H9 (cell line): ENCODE data around the gene CFAP97. TPM values are rescaled to one million over a fixed set of nuclear protein-coding genes. Genes with fewer than 3 reads are reported as not detected.

Source experiments
- DNase-seq: peaks from one replicate; pipeline ENCODE4 v3.0.0-alpha.2; 2017
- H2AFZ ChIP-seq: one replicate; pipeline ENCODE4 v1.6.1; 2013; ENCODE audit warnings: mild to moderate bottlenecking, low read length, control low read depth, moderate library complexity
- H2AK5ac ChIP-seq: 2 replicates; pipeline ENCODE4 v1.6.1; 2013; ENCODE audit warnings: low read length, control low read depth, mixed read lengths; ENCODE audit not compliant: insufficient read length
- H2BK120ac ChIP-seq: one replicate; pipeline ENCODE4 v1.6.1; 2013; ENCODE audit warnings: low read depth, mild to moderate bottlenecking, low read length, control low read depth, inconsistent platforms; ENCODE audit not compliant: poor library complexity, severe bottlenecking
- H2BK12ac ChIP-seq: 2 replicates; pipeline ENCODE4 v1.6.1; 2013; ENCODE audit warnings: low read length, control low read depth, mixed read lengths, low read depth; ENCODE audit not compliant: insufficient read length
- H2BK15ac ChIP-seq: 2 replicates; pipeline ENCODE4 v1.6.1; 2013; ENCODE audit warnings: low read depth, low read length, control low read depth
- H2BK20ac ChIP-seq: one replicate; pipeline ENCODE4 v1.6.1; 2013; ENCODE audit warnings: low read depth, mild to moderate bottlenecking, low read length, control low read depth, inconsistent platforms; ENCODE audit not compliant: poor library complexity, severe bottlenecking
- H2BK5ac ChIP-seq: 2 replicates; pipeline ENCODE4 v1.6.1; 2013; ENCODE audit warnings: low read length, control low read depth, mixed read lengths; ENCODE audit not compliant: insufficient read length
- H3K14ac ChIP-seq: 2 replicates; pipeline ENCODE4 v1.6.1; 2013; ENCODE audit warnings: low read length, control low read depth; ENCODE audit not compliant: insufficient read depth
- H3K18ac ChIP-seq: 2 replicates; pipeline ENCODE4 v1.6.1; 2013; ENCODE audit warnings: low read depth, mild to moderate bottlenecking, mixed read lengths, low read length, control low read depth; ENCODE audit not compliant: insufficient read length
- H3K23ac ChIP-seq: 2 replicates; pipeline ENCODE4 v1.6.1; 2013; ENCODE audit warnings: low read length, control low read depth, mixed read lengths, low read depth; ENCODE audit not compliant: insufficient read length
- H3K23me2 ChIP-seq: 2 replicates; pipeline ENCODE4 v1.6.1; 2013; ENCODE audit warnings: low read depth, mild to moderate bottlenecking, mixed read lengths, low read length, control low read depth; ENCODE audit not compliant: insufficient read length, poor library complexity, severe bottlenecking
- H3K27ac ChIP-seq: 2 replicates; pipeline ENCODE4 v1.5.1; 2013; ENCODE audit warnings: low read length, control low read depth, mixed read lengths, low read depth; ENCODE audit not compliant: insufficient read length
- H3K27me3 ChIP-seq: 2 replicates; pipeline ENCODE4 v1.6.1; 2013; ENCODE audit warnings: low read length, control low read depth, inconsistent platforms; ENCODE audit not compliant: insufficient read depth
- H3K4ac ChIP-seq: 2 replicates; pipeline ENCODE4 v1.6.1; 2013; ENCODE audit warnings: low read depth, mild to moderate bottlenecking, control low read depth, inconsistent platforms, low read length, moderate library complexity
- H3K4me1 ChIP-seq: 2 replicates; pipeline ENCODE4 v1.6.1; 2013; ENCODE audit warnings: low read length, control low read depth, inconsistent platforms; ENCODE audit not compliant: insufficient read depth
- H3K4me2 ChIP-seq: 2 replicates; pipeline ENCODE4 v1.6.1; 2013; ENCODE audit warnings: low read length, control low read depth, mixed read lengths; ENCODE audit not compliant: insufficient read length, insufficient read depth
- H3K56ac ChIP-seq: 2 replicates; pipeline ENCODE4 v1.6.1; 2013; ENCODE audit warnings: low read depth, mild to moderate bottlenecking, mixed read lengths, low read length, control low read depth; ENCODE audit not compliant: insufficient read length
- H3K79me1 ChIP-seq: 2 replicates; pipeline ENCODE4 v1.6.1; 2013; ENCODE audit warnings: low read depth, mild to moderate bottlenecking, moderate library complexity, low read length, control low read depth, inconsistent platforms; ENCODE audit not compliant: insufficient read depth, poor library complexity, severe bottlenecking
- H3K79me2 ChIP-seq: 2 replicates; pipeline ENCODE4 v1.6.1; 2013; ENCODE audit warnings: low read length, control low read depth, inconsistent platforms; ENCODE audit not compliant: insufficient read depth
- H3K9ac ChIP-seq: 2 replicates; pipeline ENCODE4 v1.6.1; 2013; ENCODE audit warnings: low read length, control low read depth, mixed read lengths; ENCODE audit not compliant: insufficient read length; ENCODE audit errors: extremely low read depth
- H3K9me3 ChIP-seq: one replicate; pipeline ENCODE4 v1.6.1; 2013; ENCODE audit warnings: low read depth, low read length, inconsistent platforms; ENCODE audit not compliant: control insufficient read depth
- H3T11ph ChIP-seq: one replicate; pipeline ENCODE4 v1.6.1; 2013; ENCODE audit warnings: mild to moderate bottlenecking, low read length, control low read depth, inconsistent platforms
- H4K20me1 ChIP-seq: one replicate; pipeline ENCODE4 v1.6.1; 2013; ENCODE audit not compliant: control insufficient read depth, insufficient read length, insufficient read depth
- H4K5ac ChIP-seq: 2 replicates; pipeline ENCODE4 v1.6.1; 2013; ENCODE audit warnings: low read depth, mild to moderate bottlenecking, mixed read lengths, low read length, control low read depth; ENCODE audit not compliant: insufficient read length
- H4K8ac ChIP-seq: replicated peaks from 2 replicates; pipeline ENCODE4 v1.6.1; 2013; ENCODE audit warnings: low read length, control low read depth, mixed read lengths, low read depth; ENCODE audit not compliant: insufficient read length
- H4K91ac ChIP-seq: 2 replicates; pipeline ENCODE4 v1.6.1; 2013; ENCODE audit warnings: low read depth, mild to moderate bottlenecking, moderate library complexity, mixed read lengths, low read length, control low read depth; ENCODE audit not compliant: insufficient read length
- H3K27ac Mint-ChIP-seq, 3 experiments: 2 replicates in 2 of 3; 3 replicates in 1 of 3; pipeline ENCODE4 v1.8.0; 2020 to 2021; ENCODE audit warnings: mixed read lengths in 3 of 3, mild to moderate bottlenecking in 1 of 3, moderate library complexity in 1 of 3
- H3K27me3 Mint-ChIP-seq: 2 replicates; pipeline ENCODE4 v1.8.0; 2021; ENCODE audit warnings: low read depth, mild to moderate bottlenecking, moderate library complexity, mixed read lengths
- H3K36me3 Mint-ChIP-seq, 3 experiments: 2 replicates in 2 of 3; 3 replicates in 1 of 3; pipeline ENCODE4 v1.8.0; 2020 to 2021; ENCODE audit warnings: low read depth in 3 of 3, mixed read lengths in 3 of 3; ENCODE audit not compliant: insufficient read depth in 1 of 3
- H3K4me1 Mint-ChIP-seq, 2 experiments: 2 replicates each; pipeline ENCODE4 v1.8.0; 2020; ENCODE audit warnings: mixed read lengths in 2 of 2
- H3K4me3 Mint-ChIP-seq, 2 experiments: 2 replicates in 1 of 2; 3 replicates in 1 of 2; pipeline ENCODE4 v1.8.0; 2020 to 2021; ENCODE audit warnings: mild to moderate bottlenecking in 2 of 2, mixed read lengths in 2 of 2, moderate library complexity in 1 of 2
- H3K9me3 Mint-ChIP-seq, 2 experiments: 2 replicates in 1 of 2; 3 replicates in 1 of 2; pipeline ENCODE4 v1.8.0; 2020; ENCODE audit warnings: mild to moderate bottlenecking in 2 of 2, mixed read lengths in 2 of 2, moderate library complexity in 1 of 2
- WGBS: extraction: QIAGEN DNeasy Blood & Tissue Kit; methylation state at CpG from one replicate; pipeline ENCODE4 v1.1.7; 2013; ENCODE audit warnings: missing lambda C conversion rate, low lambda C conversion rate, mixed read lengths; ENCODE audit not compliant: insufficient read length; ENCODE audit errors: extremely low coverage; 5-methylcytosine and 5-hydroxymethylcytosine counted together
- total RNA-seq: library from RNA; stranded (reverse); gene quantifications from 2 replicates; pipeline ENCODE4 v1.2.1, GENCODE V29; 2021
- TF ChIP-seq, protein P1 (sequence below): fragments of 200-600 bp; sonication (generic); conservative IDR thresholded peaks from 3 replicates; pipeline ENCODE4 v1.8.0; 2021; ENCODE audit warnings: antibody characterized with exemption, mild to moderate bottlenecking

Gene CFAP97
- total RNA-seq, 1 experiment from 2014 or later = 39.3 TPM

DNA sequence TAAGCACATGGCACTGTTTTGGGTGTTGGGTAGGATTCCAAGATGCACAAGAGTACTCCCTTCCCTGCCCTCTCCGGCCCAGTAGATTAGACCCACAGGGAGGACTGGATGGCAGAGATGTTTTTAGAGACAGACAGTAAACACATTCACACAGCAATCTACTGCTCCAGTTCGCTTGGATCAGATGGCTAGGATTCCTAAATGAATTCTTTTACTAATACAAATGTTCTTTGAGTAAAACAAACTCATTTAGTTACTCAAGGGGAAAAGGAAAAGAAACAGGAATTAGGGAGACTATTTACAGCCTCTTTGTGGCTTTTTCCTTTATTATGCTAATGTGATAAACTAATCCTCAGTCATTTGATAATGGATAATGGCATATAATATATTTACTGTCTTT, 11.5 kb upstream of the CFAP97 start:
- H3K4me3 Mint-ChIP-seq = no peak overlapping the region
- no CpG with 5 or more reads among the region's 2 CpGs for WGBS

More for the DNA sequence above, 11.5 kb upstream of the CFAP97 start:
- H3T11ph ChIP-seq = no peak overlapping the region
- H4K20me1 ChIP-seq = no peaks in the 10 kb centered on the region
- H3K9me3 Mint-ChIP-seq = no peaks in the 10 kb centered on the region
- H3K79me2 ChIP-seq = peaks cover 2% of the 10 kb centered on the region; the same call in 1 of the 2 replicates
- H2BK15ac ChIP-seq = no peak overlapping the region
- DNase-seq = no peak
- no peak overlapping the region for H3K56ac ChIP-seq
- H2AK5ac ChIP-seq = no peak overlapping the region
- H3K79me1 ChIP-seq = peaks cover 3% of the 10 kb centered on the region
- H3K27ac ChIP-seq = no peak overlapping the region
- H2AFZ ChIP-seq = no peak overlapping the region
- no peaks in the 10 kb centered on the region for H3K27me3 Mint-ChIP-seq
- H4K5ac ChIP-seq = no peak overlapping the region
- H2BK12ac ChIP-seq = no peak overlapping the region
- H3K36me3 Mint-ChIP-seq = peaks cover 0 to 4% (median 3%) of the 10 kb centered on the region in 3 experiments; a peak in 4 of 7 replicates
- no peak overlapping the region for H4K8ac ChIP-seq
- peaks cover 41 to 49% of the 10 kb centered on the region in 2 experiments for H3K4me1 Mint-ChIP-seq
- no peak overlapping the region for H3K27ac Mint-ChIP-seq
- H2BK120ac ChIP-seq = no peak overlapping the region
- H3K4me1 ChIP-seq = peaks cover 8% of the 10 kb centered on the region
- no peak overlapping the region for H3K4ac ChIP-seq
- no peaks in the 10 kb centered on the region for H3K27me3 ChIP-seq
- no peak overlapping the region for H4K91ac ChIP-seq
- no peak overlapping the region for H3K18ac ChIP-seq
- H2BK5ac ChIP-seq = no peak overlapping the region
- H3K9me3 ChIP-seq = no peaks in the 10 kb centered on the region
- H3K4me2 ChIP-seq = no peak overlapping the region
- peaks cover 6% of the 10 kb centered on the region for H3K23me2 ChIP-seq
- no peak overlapping the region for H3K23ac ChIP-seq
- H3K9ac ChIP-seq = no peak overlapping the region
- no peak overlapping the region for H3K14ac ChIP-seq
- H2BK20ac ChIP-seq = no peak overlapping the region
- TF ChIP-seq, protein P1, sequence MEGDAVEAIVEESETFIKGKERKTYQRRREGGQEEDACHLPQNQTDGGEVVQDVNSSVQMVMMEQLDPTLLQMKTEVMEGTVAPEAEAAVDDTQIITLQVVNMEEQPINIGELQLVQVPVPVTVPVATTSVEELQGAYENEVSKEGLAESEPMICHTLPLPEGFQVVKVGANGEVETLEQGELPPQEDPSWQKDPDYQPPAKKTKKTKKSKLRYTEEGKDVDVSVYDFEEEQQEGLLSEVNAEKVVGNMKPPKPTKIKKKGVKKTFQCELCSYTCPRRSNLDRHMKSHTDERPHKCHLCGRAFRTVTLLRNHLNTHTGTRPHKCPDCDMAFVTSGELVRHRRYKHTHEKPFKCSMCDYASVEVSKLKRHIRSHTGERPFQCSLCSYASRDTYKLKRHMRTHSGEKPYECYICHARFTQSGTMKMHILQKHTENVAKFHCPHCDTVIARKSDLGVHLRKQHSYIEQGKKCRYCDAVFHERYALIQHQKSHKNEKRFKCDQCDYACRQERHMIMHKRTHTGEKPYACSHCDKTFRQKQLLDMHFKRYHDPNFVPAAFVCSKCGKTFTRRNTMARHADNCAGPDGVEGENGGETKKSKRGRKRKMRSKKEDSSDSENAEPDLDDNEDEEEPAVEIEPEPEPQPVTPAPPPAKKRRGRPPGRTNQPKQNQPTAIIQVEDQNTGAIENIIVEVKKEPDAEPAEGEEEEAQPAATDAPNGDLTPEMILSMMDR = no peak
